WTC11 (cell line): ENCODE results near the gene GATC. TPM values are rescaled to one million over a fixed set of nuclear protein-coding genes. Genes with fewer than 3 reads are reported as not detected.

Experiments used
- ATAC-seq: fragments of 200-7000 bp; cut with Tn5 transposase; 2 replicates; pipeline ENCODE4 v1.10.0; 2021; ENCODE audit warnings: mild to moderate bottlenecking, moderate library complexity
- CTCF ChIA-PET: fragments of 300-600 bp; sonication (Branson Sonifier 250); formaldehyde crosslinking; loops from one replicate; lab custom pipeline; 2021; ENCODE audit warnings: antibody characterized with exemption; lab: Charles Lee
- POLR2A ChIA-PET: fragments of 350-600 bp; sonication (Branson Sonifier 250); formaldehyde crosslinking; loops from one replicate; lab custom pipeline; 2021; ENCODE audit warnings: antibody characterized with exemption; lab: Charles Lee
- DNase-seq: peaks from one replicate; pipeline ENCODE4 v3.0.0; 2021; ENCODE audit warnings: low spot score
- H3K27ac Mint-ChIP-seq: 2 replicates; pipeline ENCODE4 v1.8.0; 2021; ENCODE audit warnings: mixed read lengths
- H3K27me3 Mint-ChIP-seq: 2 replicates; pipeline ENCODE4 v1.8.0; 2021; ENCODE audit warnings: low read depth, mild to moderate bottlenecking, moderate library complexity, mixed read lengths
- H3K36me3 Mint-ChIP-seq: 2 replicates; pipeline ENCODE4 v1.8.0; 2021; ENCODE audit warnings: mixed read lengths
- H3K4me1 Mint-ChIP-seq: 2 replicates; pipeline ENCODE4 v1.8.0; 2022; ENCODE audit warnings: mixed read lengths
- H3K4me3 Mint-ChIP-seq: 2 replicates; pipeline ENCODE4 v1.8.0; 2021; ENCODE audit warnings: mild to moderate bottlenecking, moderate library complexity, mixed read lengths
- H3K9me3 Mint-ChIP-seq: 2 replicates; pipeline ENCODE4 v1.8.0; 2021; ENCODE audit warnings: mixed read lengths
- EMX1 ChIP-seq: fragments of 250-450 bp; sonication (Bioruptor Pico); IDR thresholded peaks from 2 replicates; pipeline ENCODE4 v1.8.0; 2021; ENCODE audit warnings: mild to moderate bottlenecking
- ETV6 ChIP-seq: sonication (generic); formaldehyde crosslinking; IDR thresholded peaks from 2 replicates; pipeline ENCODE4 v1.8.1; 2022; ENCODE audit warnings: mild to moderate bottlenecking, missing genetic modification reagents
- GTF2I ChIP-seq: fragments of 250-450 bp; sonication (Bioruptor Pico); conservative IDR thresholded peaks from 2 replicates; pipeline ENCODE4 v1.4.0; 2021; ENCODE audit warnings: mild to moderate bottlenecking
- MYBL2 ChIP-seq: sonication (generic); formaldehyde crosslinking; IDR thresholded peaks from 2 replicates; pipeline ENCODE4 v1.8.1; 2023; ENCODE audit warnings: mild to moderate bottlenecking, moderate library complexity, missing genetic modification reagents
- SMAD4 ChIP-seq: sonication (generic); formaldehyde crosslinking; IDR thresholded peaks from 2 replicates; pipeline ENCODE4 v1.8.0; 2022; ENCODE audit warnings: mild to moderate bottlenecking, missing genetic modification reagents
- ZNF219 ChIP-seq: sonication (generic); formaldehyde crosslinking; IDR thresholded peaks from 2 replicates; pipeline ENCODE4 v1.8.0; 2023; ENCODE audit warnings: missing genetic modification reagents, mild to moderate bottlenecking, borderline replicate concordance
- total RNA-seq: library from RNA; stranded (reverse); gene quantifications from 3 replicates; pipeline ENCODE4 v1.2.3, GENCODE V29; 2021
- TF ChIP-seq, protein P1 (sequence below): fragments of 250-450 bp; sonication (Bioruptor Pico); IDR thresholded peaks from 2 replicates; pipeline ENCODE4 v1.9.0; 2021; ENCODE audit warnings: mild to moderate bottlenecking, borderline replicate concordance
- TF ChIP-seq, protein P2 (sequence below): fragments of 200-600 bp; IDR thresholded peaks from 2 replicates; pipeline ENCODE4 v1.8.0; 2022; ENCODE audit warnings: antibody characterized with exemption
- TF ChIP-seq, protein P3 (sequence below): sonication (generic); formaldehyde crosslinking; IDR thresholded peaks from 2 replicates; pipeline ENCODE4 v1.8.1; 2022; ENCODE audit warnings: mild to moderate bottlenecking, moderate library complexity, missing genetic modification reagents
- TF ChIP-seq, protein P4 (sequence below): sonication (generic); formaldehyde crosslinking; IDR thresholded peaks from 2 replicates; pipeline ENCODE4 v1.8.0; 2023; ENCODE audit warnings: missing genetic modification reagents, mild to moderate bottlenecking, borderline replicate concordance
- TF ChIP-seq, protein P5 (sequence below): sonication (generic); formaldehyde crosslinking; IDR thresholded peaks from 2 replicates; pipeline ENCODE4 v1.8.1; 2023; ENCODE audit warnings: mild to moderate bottlenecking, missing genetic modification reagents
- TF ChIP-seq, protein P6 (sequence below): fragments of 250-450 bp; sonication (Bioruptor Pico); IDR thresholded peaks from 2 replicates; pipeline ENCODE4 v1.9.0; 2021; ENCODE audit warnings: mild to moderate bottlenecking
- TF ChIP-seq, protein P7 (sequence below): sonication (generic); formaldehyde crosslinking; IDR thresholded peaks from 2 replicates; pipeline ENCODE4 v1.8.0; 2022; ENCODE audit warnings: mild to moderate bottlenecking, missing genetic modification reagents

Gene GATC
- total RNA-seq, 1 experiment from 2014 or later, result 33.9 TPM

DNA sequence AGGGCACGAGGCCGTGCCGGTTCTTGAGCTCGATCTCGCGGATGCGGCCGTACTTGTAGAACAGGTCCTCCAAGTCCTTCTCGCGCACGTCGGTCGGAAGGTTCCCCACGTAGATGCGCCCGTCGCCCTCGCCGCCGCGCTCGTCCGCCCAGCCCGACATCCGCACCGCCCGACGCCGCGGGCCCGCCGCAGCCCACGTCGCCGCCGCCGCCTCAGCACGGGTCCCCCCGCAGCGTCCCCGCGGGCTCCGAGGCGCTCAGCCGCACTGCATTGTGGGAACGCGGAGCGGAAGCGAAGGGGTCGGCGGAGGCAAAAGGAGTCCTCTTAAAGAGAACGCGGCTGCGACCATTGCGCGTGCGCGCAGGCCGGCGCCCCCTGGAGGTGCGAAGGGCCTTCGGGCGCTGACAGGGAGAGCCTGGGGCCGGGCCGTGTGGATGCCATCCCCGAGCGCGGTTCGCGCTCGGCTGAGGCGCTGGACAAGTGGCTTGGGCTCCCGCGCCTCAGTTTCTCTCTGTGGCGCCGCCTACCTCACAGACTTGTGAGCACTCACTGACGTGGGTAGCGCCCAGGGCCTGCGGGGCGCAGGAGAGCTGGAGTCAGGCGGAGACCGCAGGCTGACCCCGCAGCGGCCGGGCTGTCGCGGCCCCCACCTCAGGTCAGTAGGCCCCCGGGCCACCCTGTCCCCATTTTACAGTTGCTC, 23.4 kb downstream of the GATC start, which contains the start of gene SRSF9 (continued):
- TF ChIP-seq, protein P1, sequence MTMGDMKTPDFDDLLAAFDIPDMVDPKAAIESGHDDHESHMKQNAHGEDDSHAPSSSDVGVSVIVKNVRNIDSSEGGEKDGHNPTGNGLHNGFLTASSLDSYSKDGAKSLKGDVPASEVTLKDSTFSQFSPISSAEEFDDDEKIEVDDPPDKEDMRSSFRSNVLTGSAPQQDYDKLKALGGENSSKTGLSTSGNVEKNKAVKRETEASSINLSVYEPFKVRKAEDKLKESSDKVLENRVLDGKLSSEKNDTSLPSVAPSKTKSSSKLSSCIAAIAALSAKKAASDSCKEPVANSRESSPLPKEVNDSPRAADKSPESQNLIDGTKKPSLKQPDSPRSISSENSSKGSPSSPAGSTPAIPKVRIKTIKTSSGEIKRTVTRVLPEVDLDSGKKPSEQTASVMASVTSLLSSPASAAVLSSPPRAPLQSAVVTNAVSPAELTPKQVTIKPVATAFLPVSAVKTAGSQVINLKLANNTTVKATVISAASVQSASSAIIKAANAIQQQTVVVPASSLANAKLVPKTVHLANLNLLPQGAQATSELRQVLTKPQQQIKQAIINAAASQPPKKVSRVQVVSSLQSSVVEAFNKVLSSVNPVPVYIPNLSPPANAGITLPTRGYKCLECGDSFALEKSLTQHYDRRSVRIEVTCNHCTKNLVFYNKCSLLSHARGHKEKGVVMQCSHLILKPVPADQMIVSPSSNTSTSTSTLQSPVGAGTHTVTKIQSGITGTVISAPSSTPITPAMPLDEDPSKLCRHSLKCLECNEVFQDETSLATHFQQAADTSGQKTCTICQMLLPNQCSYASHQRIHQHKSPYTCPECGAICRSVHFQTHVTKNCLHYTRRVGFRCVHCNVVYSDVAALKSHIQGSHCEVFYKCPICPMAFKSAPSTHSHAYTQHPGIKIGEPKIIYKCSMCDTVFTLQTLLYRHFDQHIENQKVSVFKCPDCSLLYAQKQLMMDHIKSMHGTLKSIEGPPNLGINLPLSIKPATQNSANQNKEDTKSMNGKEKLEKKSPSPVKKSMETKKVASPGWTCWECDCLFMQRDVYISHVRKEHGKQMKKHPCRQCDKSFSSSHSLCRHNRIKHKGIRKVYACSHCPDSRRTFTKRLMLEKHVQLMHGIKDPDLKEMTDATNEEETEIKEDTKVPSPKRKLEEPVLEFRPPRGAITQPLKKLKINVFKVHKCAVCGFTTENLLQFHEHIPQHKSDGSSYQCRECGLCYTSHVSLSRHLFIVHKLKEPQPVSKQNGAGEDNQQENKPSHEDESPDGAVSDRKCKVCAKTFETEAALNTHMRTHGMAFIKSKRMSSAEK (CRISPR knock-in tag), result no peak
- TF ChIP-seq ETV6 (peak; percentile 10; the same call in 1 of the 2 replicates), ZNF219 (CRISPR knock-in tag) (no peak; the same call in 1 of the 2 replicates), EMX1 (CRISPR knock-in tag) (no peak), SMAD4 (no peak), MYBL2 (CRISPR knock-in tag) (no peak), GTF2I (CRISPR knock-in tag) (no peak)
- TF ChIP-seq, protein P2, sequence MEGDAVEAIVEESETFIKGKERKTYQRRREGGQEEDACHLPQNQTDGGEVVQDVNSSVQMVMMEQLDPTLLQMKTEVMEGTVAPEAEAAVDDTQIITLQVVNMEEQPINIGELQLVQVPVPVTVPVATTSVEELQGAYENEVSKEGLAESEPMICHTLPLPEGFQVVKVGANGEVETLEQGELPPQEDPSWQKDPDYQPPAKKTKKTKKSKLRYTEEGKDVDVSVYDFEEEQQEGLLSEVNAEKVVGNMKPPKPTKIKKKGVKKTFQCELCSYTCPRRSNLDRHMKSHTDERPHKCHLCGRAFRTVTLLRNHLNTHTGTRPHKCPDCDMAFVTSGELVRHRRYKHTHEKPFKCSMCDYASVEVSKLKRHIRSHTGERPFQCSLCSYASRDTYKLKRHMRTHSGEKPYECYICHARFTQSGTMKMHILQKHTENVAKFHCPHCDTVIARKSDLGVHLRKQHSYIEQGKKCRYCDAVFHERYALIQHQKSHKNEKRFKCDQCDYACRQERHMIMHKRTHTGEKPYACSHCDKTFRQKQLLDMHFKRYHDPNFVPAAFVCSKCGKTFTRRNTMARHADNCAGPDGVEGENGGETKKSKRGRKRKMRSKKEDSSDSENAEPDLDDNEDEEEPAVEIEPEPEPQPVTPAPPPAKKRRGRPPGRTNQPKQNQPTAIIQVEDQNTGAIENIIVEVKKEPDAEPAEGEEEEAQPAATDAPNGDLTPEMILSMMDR, result peak; percentile 35
- TF ChIP-seq, protein P3, sequence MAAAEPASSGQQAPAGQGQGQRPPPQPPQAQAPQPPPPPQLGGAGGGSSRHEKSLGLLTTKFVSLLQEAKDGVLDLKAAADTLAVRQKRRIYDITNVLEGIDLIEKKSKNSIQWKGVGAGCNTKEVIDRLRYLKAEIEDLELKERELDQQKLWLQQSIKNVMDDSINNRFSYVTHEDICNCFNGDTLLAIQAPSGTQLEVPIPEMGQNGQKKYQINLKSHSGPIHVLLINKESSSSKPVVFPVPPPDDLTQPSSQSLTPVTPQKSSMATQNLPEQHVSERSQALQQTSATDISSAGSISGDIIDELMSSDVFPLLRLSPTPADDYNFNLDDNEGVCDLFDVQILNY (CRISPR knock-in tag), result peak; percentile 74
- TF ChIP-seq, protein P4, sequence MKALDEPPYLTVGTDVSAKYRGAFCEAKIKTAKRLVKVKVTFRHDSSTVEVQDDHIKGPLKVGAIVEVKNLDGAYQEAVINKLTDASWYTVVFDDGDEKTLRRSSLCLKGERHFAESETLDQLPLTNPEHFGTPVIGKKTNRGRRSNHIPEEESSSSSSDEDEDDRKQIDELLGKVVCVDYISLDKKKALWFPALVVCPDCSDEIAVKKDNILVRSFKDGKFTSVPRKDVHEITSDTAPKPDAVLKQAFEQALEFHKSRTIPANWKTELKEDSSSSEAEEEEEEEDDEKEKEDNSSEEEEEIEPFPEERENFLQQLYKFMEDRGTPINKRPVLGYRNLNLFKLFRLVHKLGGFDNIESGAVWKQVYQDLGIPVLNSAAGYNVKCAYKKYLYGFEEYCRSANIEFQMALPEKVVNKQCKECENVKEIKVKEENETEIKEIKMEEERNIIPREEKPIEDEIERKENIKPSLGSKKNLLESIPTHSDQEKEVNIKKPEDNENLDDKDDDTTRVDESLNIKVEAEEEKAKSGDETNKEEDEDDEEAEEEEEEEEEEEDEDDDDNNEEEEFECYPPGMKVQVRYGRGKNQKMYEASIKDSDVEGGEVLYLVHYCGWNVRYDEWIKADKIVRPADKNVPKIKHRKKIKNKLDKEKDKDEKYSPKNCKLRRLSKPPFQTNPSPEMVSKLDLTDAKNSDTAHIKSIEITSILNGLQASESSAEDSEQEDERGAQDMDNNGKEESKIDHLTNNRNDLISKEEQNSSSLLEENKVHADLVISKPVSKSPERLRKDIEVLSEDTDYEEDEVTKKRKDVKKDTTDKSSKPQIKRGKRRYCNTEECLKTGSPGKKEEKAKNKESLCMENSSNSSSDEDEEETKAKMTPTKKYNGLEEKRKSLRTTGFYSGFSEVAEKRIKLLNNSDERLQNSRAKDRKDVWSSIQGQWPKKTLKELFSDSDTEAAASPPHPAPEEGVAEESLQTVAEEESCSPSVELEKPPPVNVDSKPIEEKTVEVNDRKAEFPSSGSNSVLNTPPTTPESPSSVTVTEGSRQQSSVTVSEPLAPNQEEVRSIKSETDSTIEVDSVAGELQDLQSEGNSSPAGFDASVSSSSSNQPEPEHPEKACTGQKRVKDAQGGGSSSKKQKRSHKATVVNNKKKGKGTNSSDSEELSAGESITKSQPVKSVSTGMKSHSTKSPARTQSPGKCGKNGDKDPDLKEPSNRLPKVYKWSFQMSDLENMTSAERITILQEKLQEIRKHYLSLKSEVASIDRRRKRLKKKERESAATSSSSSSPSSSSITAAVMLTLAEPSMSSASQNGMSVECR, result peak; percentile 89
- TF ChIP-seq, protein P5, sequence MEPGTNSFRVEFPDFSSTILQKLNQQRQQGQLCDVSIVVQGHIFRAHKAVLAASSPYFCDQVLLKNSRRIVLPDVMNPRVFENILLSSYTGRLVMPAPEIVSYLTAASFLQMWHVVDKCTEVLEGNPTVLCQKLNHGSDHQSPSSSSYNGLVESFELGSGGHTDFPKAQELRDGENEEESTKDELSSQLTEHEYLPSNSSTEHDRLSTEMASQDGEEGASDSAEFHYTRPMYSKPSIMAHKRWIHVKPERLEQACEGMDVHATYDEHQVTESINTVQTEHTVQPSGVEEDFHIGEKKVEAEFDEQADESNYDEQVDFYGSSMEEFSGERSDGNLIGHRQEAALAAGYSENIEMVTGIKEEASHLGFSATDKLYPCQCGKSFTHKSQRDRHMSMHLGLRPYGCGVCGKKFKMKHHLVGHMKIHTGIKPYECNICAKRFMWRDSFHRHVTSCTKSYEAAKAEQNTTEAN (CRISPR knock-in tag), result no peak

DNA sequence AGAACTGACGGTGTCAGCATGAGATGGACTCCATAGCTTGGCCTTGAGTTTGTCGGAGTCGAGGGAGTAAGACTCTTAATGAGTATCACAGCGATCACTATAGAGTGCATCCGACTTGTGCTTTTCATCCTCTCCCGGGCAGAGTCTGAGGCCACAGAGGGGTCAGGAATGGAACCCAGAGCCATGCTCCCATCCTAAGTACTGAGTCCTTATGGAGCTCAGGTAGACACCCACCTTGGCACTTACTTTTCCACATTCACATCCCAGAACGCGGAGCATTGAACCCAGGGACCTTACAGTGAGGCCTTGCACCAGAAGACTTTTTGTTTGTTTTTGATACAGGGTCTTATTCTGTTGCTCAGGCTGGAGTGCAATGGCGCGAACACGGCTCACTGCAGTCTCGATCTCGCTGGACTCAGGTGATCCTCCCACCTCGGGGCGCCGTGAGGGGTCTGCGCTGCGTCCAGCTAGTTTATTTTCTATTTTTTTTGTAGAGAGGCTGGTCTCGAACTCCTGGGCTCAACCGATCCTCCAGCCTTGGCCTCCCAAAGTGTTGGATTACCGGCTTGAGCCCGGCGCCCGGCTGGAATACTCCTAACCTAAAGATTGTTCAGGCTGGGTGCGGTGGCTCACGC, 24.0 kb downstream of the GATC start:
- ChIA-PET CTCF (interaction anchor here (0.7 to 3.4 kb wide), 28 partner anchors 9 to 242 kb away, joined by 3 to 22 read pairs (median 4); partner anchors contain the start of genes COQ5, COX6A1, DYNLL1 and PLA2G1B), POLR2A (interaction anchor here (0.6 to 2.7 kb wide), 3 partner anchors 26 to 111 kb away, joined by 3 to 9 read pairs (median 4); partner anchors contain the start of genes DYNLL1 and POP5)
- peaks cover 33% of the 10 kb centered on the region for H3K4me1 Mint-ChIP-seq
- H3K4me3 Mint-ChIP-seq, result peak overlapping the region; percentile 87
- peak; percentile 16 for DNase-seq
- peaks cover 15% of the 10 kb centered on the region for H3K36me3 Mint-ChIP-seq
- no peaks in the 10 kb centered on the region for H3K9me3 Mint-ChIP-seq
- TF ChIP-seq, protein P6, sequence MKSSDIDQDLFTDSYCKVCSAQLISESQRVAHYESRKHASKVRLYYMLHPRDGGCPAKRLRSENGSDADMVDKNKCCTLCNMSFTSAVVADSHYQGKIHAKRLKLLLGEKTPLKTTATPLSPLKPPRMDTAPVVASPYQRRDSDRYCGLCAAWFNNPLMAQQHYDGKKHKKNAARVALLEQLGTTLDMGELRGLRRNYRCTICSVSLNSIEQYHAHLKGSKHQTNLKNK, result no peak
- TF ChIP-seq, protein P7, sequence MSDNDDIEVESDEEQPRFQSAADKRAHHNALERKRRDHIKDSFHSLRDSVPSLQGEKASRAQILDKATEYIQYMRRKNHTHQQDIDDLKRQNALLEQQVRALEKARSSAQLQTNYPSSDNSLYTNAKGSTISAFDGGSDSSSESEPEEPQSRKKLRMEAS, result 0 out of 2 replicates have a peak, but pooled peaks have one; percentile 2
- peak; percentile 31 for ATAC-seq
- H3K27me3 Mint-ChIP-seq, result no peaks in the 10 kb centered on the region
- peak overlapping the region; percentile 92 for H3K27ac Mint-ChIP-seq
